ENCODE measurements around the gene IRF2.

Gene IRF2

DNA sequence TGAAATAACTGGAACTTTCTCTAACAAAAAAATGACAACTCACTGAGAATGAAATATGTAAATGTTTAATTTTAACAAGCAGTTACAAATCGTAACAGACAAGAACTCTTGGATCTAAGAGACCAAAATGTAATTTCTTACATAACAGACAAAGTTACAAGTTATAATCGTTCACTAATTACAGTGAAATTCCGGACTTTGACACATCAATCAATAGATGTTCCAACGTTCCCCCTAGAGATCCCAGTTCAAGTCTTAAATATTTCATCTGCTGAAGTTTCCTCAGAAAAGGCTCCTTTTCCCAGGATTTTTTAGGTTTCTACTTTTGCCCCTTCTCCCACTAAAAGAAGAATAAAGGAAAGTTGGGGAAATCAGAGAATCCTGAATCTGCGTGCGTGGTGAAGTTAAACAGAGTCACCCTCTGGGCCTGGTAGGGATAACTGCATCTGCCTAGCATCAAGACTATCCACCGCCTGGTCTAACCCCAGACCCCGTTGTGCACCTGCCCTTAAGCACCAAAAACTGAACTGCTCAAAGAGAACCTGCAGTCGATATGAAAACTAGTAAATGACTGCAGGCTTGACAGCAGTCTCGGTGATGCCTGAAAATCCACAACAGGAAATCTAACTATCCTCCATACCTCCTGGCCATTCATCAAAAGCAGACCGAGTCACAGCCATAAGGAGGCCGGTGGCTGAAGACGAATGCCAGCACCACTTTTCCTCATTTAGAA lies 2.3 kb downstream of the IRF2 start:
- TF ChIP-seq ZFP30 (CRISPR knock-in tag; IDR thresholded peaks at IDR 0.05) (no peak), ZC3H10 (CRISPR knock-in tag; IDR thresholded peaks at IDR 0.05) (no peak), SNAI2 (CRISPR knock-in tag; IDR thresholded peaks at IDR 0.05) (no peak), RARB (CRISPR knock-in tag; IDR thresholded peaks at IDR 0.05) (no peak), GLIS3 (CRISPR knock-in tag; IDR thresholded peaks at IDR 0.05) (no peak)

DNA sequence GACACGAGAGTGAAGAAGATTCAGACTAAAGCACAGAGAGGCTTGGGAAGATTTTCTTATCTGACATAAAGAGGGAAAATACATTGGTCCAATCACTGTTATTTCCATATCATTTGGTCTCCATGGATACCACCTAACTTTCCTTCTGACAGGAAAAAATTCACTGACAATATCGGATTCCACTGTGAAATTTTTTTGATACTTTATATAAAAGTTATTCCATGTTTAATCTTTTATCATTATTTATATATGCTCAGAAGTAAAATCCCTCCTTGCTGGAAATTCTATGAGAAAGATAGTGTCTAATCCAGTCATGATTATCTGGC lies 3.6 kb downstream of the IRF2 start:
- no peak for TF ChIP-seq OSR1 (CRISPR knock-in tag; IDR thresholded peaks at IDR 0.05)
- no peak for ATAC-seq

More for the DNA sequence above, 2.3 kb downstream of the IRF2 start:
- ATAC-seq = peak; percentile 37

DNA sequence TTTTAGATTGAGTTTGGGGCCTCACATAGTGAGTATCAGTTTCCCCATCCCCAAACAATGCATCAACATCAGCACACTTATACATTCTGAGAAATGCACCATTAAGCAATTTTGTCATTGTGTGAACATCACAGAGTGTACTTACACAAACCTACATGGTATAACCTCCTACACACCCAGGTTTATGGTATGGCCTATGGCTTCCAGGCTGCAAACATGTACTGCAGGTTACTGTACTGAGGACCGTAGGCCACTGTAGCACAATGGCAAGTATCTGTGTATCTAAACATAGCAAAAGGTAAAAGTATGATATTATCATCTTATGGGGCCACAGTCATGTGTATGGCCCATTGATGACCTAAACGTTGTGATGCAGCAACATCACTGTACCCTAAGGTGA lies 7.7 kb downstream of the IRF2 start:
- TF ChIP-seq, protein P1, sequence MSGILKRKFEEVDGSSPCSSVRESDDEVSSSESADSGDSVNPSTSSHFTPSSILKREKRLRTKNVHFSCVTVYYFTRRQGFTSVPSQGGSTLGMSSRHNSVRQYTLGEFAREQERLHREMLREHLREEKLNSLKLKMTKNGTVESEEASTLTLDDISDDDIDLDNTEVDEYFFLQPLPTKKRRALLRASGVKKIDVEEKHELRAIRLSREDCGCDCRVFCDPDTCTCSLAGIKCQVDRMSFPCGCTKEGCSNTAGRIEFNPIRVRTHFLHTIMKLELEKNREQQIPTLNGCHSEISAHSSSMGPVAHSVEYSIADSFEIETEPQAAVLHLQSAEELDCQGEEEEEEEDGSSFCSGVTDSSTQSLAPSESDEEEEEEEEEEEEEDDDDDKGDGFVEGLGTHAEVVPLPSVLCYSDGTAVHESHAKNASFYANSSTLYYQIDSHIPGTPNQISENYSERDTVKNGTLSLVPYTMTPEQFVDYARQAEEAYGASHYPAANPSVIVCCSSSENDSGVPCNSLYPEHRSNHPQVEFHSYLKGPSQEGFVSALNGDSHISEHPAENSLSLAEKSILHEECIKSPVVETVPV (CRISPR knock-in tag; IDR thresholded peaks at IDR 0.05) = no peak
- TF ChIP-seq, protein P2, sequence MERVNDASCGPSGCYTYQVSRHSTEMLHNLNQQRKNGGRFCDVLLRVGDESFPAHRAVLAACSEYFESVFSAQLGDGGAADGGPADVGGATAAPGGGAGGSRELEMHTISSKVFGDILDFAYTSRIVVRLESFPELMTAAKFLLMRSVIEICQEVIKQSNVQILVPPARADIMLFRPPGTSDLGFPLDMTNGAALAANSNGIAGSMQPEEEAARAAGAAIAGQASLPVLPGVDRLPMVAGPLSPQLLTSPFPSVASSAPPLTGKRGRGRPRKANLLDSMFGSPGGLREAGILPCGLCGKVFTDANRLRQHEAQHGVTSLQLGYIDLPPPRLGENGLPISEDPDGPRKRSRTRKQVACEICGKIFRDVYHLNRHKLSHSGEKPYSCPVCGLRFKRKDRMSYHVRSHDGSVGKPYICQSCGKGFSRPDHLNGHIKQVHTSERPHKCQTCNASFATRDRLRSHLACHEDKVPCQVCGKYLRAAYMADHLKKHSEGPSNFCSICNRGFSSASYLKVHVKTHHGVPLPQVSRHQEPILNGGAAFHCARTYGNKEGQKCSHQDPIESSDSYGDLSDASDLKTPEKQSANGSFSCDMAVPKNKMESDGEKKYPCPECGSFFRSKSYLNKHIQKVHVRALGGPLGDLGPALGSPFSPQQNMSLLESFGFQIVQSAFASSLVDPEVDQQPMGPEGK (CRISPR knock-in tag; IDR thresholded peaks at IDR 0.05; ENCODE audit: borderline replicate concordance) = no peak
- TF ChIP-seq ZFP30 (CRISPR knock-in tag; IDR thresholded peaks at IDR 0.05) (no peak), PPARA (CRISPR knock-in tag; IDR thresholded peaks at IDR 0.05; ENCODE audit: borderline replicate concordance) (no peak), TCF4 (CRISPR knock-in tag; IDR thresholded peaks at IDR 0.05; ENCODE audit: borderline replicate concordance) (no peak), SNAI2 (CRISPR knock-in tag; IDR thresholded peaks at IDR 0.05) (no peak), ZNF565 (CRISPR knock-in tag; conservative IDR thresholded peaks at IDR 0.05; ENCODE audit: low read depth) (no peak), ESRRG (CRISPR knock-in tag; IDR thresholded peaks at IDR 0.05) (no peak), ISL1 (CRISPR knock-in tag; IDR thresholded peaks at IDR 0.05) (no peak), RARB (CRISPR knock-in tag; IDR thresholded peaks at IDR 0.05) (no peak)

DNA sequence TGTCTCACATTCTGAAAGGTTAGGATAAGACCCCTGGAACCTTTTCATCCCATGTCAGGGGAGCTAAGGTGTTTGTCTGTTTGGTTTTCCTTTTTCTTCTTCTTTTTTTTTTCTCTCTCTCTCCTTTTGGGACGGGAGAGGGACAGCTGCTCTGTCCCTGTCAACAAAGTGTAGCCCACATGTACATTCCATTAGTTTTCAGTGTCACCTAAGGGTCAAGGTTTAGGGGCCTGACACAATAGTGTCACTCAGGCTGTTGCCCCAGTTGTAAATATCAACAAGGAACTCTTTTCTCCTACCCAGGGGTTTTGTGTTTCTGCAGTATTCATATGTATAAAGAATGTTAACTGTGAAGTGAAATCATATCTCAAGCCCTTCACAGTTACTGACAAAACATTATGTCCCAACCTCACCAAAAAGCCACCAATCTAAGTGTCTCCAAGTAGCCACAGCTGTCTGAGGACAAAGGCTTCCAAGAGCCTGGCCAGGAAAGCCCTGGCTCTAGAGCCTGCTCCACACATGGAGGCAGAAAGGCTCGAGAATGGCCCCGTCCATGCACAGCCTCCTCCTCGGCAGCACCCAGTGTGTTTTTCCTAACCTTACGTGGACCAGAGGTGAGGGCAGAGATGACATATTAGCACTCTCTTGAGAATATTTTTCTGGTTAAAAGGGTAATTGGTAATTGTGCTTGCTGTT lies 9.4 kb downstream of the IRF2 start:
- no peak for ATAC-seq
- TF ChIP-seq ARNTL (CRISPR knock-in tag; IDR thresholded peaks at IDR 0.05; ENCODE audit: borderline replicate concordance, low read depth) (no peak), RARB (CRISPR knock-in tag; IDR thresholded peaks at IDR 0.05) (no peak), ZNF8 (CRISPR knock-in tag; IDR thresholded peaks at IDR 0.05) (no peak), CSDC2 (CRISPR knock-in tag; IDR thresholded peaks at IDR 0.05) (no peak), ESRRG (CRISPR knock-in tag; IDR thresholded peaks at IDR 0.05) (no peak), OSR1 (CRISPR knock-in tag; IDR thresholded peaks at IDR 0.05) (no peak), SNAI2 (CRISPR knock-in tag; IDR thresholded peaks at IDR 0.05) (no peak), TCF4 (CRISPR knock-in tag; IDR thresholded peaks at IDR 0.05; ENCODE audit: borderline replicate concordance) (no peak), ISL1 (CRISPR knock-in tag; IDR thresholded peaks at IDR 0.05) (no peak), GLIS3 (CRISPR knock-in tag; IDR thresholded peaks at IDR 0.05) (no peak)
- TF ChIP-seq, protein P1 (CRISPR knock-in tag; IDR thresholded peaks at IDR 0.05) = no peak
- TF ChIP-seq, protein P2 (CRISPR knock-in tag; IDR thresholded peaks at IDR 0.05; ENCODE audit: borderline replicate concordance) = no peak

More for the DNA sequence above, 7.7 kb downstream of the IRF2 start:
- no peak for ATAC-seq

DNA sequence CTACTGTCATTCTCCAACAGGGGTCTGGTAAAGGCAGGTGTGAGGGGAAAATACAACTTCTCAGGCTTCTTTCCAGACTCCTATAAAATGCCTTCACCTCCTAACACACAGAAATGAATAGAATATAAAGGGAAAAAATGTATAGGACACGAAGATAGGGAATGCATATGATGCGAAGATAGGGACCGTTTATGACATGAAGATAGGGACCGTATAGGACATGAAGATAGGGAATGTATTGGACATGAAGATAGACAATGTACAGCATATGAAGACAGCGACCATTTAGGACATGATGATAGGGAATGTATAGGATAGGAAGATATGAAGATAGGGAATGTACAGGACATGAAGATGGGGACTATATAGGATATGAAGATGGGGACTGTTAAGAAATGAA lies 10.5 kb downstream of the IRF2 start:
- ATAC-seq = no peak
- TF ChIP-seq, protein P3, sequence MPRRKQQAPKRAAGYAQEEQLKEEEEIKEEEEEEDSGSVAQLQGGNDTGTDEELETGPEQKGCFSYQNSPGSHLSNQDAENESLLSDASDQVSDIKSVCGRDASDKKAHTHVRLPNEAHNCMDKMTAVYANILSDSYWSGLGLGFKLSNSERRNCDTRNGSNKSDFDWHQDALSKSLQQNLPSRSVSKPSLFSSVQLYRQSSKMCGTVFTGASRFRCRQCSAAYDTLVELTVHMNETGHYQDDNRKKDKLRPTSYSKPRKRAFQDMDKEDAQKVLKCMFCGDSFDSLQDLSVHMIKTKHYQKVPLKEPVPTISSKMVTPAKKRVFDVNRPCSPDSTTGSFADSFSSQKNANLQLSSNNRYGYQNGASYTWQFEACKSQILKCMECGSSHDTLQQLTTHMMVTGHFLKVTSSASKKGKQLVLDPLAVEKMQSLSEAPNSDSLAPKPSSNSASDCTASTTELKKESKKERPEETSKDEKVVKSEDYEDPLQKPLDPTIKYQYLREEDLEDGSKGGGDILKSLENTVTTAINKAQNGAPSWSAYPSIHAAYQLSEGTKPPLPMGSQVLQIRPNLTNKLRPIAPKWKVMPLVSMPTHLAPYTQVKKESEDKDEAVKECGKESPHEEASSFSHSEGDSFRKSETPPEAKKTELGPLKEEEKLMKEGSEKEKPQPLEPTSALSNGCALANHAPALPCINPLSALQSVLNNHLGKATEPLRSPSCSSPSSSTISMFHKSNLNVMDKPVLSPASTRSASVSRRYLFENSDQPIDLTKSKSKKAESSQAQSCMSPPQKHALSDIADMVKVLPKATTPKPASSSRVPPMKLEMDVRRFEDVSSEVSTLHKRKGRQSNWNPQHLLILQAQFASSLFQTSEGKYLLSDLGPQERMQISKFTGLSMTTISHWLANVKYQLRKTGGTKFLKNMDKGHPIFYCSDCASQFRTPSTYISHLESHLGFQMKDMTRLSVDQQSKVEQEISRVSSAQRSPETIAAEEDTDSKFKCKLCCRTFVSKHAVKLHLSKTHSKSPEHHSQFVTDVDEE (CRISPR knock-in tag; IDR thresholded peaks at IDR 0.05) = no peak
- TF ChIP-seq ZFP3 (CRISPR knock-in tag; IDR thresholded peaks at IDR 0.05) (no peak), BACH2 (CRISPR knock-in tag; IDR thresholded peaks at IDR 0.05; ENCODE audit: borderline replicate concordance) (no peak), SNAI2 (CRISPR knock-in tag; IDR thresholded peaks at IDR 0.05) (no peak), ISL1 (CRISPR knock-in tag; IDR thresholded peaks at IDR 0.05) (no peak), RARB (CRISPR knock-in tag; IDR thresholded peaks at IDR 0.05) (no peak), ZFP30 (CRISPR knock-in tag; IDR thresholded peaks at IDR 0.05) (no peak), ZNF70 (CRISPR knock-in tag; IDR thresholded peaks at IDR 0.05) (no peak)
- TF ChIP-seq, protein P4, sequence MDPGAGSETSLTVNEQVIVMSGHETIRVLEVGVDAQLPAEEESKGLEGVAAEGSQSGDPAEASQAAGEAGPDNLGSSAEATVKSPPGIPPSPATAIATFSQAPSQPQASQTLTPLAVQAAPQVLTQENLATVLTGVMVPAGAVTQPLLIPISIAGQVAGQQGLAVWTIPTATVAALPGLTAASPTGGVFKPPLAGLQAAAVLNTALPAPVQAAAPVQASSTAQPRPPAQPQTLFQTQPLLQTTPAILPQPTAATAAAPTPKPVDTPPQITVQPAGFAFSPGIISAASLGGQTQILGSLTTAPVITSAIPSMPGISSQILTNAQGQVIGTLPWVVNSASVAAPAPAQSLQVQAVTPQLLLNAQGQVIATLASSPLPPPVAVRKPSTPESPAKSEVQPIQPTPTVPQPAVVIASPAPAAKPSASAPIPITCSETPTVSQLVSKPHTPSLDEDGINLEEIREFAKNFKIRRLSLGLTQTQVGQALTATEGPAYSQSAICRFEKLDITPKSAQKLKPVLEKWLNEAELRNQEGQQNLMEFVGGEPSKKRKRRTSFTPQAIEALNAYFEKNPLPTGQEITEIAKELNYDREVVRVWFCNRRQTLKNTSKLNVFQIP (CRISPR knock-in tag; IDR thresholded peaks at IDR 0.05; ENCODE audit: borderline replicate concordance, low read depth) = no peak
